HepG2 (cell line): ENCODE measurements around the gene ARFIP1. TPM values are rescaled to one million over a fixed set of nuclear protein-coding genes. Genes with fewer than 3 reads are reported as not detected.

Experiments
- ATAC-seq: fragments of 200-7000 bp; cut with Tn5 transposase; 3 replicates; pipeline ENCODE4 v1.9.1; 2020; ENCODE audit warnings: mild to moderate bottlenecking, moderate library complexity
- BruUV-seq: library from RNA; stranded (reverse); fragments of 400-500 nt; replicated peaks from 2 replicates; lab custom pipeline; 2021; lab: Mats Ljungman, UMichigan
- CTCF ChIA-PET: fragments of 300-600 bp; formaldehyde crosslinking; extraction: SDS; loops from one replicate; lab custom pipeline; 2021; ENCODE audit warnings: low total read pairs, inconsistent platforms, low intra/inter-chr PET ratio; lab: Yijun Ruan, JAX
- POLR2A ChIA-PET: fragments of 350-600 bp; sonication (Branson Sonifier 250); formaldehyde crosslinking; loops from one replicate; lab custom pipeline; 2020; ENCODE audit warnings: antibody characterized with exemption, inconsistent platforms; lab: Yijun Ruan, JAX
- DNase-seq: peaks from one replicate; pipeline ENCODE4 v3.0.0-alpha.2; 2015; ENCODE audit warnings: low spot score
- FAIRE-seq: peaks from 3 replicates; lab custom pipeline; 2011; peaks lifted over from hg19 to GRCh38; lab: Jason Lieb, UNC
- H2AFZ ChIP-seq: one replicate; pipeline ENCODE4 v1.6.1; 2011; ENCODE audit warnings: low read length, inconsistent platforms
- H3K27ac ChIP-seq: fragments of 300-600 bp; 3 replicates; pipeline ENCODE4 v1.8.0; 2011; ENCODE audit warnings: mixed run types, mild to moderate bottlenecking, mixed read lengths, low read length, inconsistent platforms; ENCODE audit not compliant: insufficient read depth; ENCODE audit errors: extremely low read length
- H3K27me3 ChIP-seq, 2 experiments: fragments of 200-600 bp in 1 of 2; 2 replicates in 1 of 2; 3 replicates in 1 of 2; pipeline versions ENCODE4 v1.6.0 to v1.8.0; 2011; ENCODE audit warnings: low read length in 2 of 2, mild to moderate bottlenecking in 2 of 2, moderate library complexity in 2 of 2, inconsistent platforms in 1 of 2; ENCODE audit not compliant: insufficient read depth in 2 of 2, control insufficient read depth in 1 of 2
- H3K36me3 ChIP-seq, 2 experiments: fragments of 200-600 bp in 1 of 2; replicated peaks in 1 of 2; 2 replicates in 1 of 2; 3 replicates in 1 of 2; pipeline versions ENCODE4 v1.5.1 to v1.8.0; 2011; ENCODE audit warnings: low read length in 2 of 2, inconsistent platforms in 1 of 2; ENCODE audit not compliant: insufficient read depth in 2 of 2, control insufficient read depth in 1 of 2
- H3K4me1 ChIP-seq: 2 replicates; pipeline ENCODE4 v1.5.1; 2012; ENCODE audit warnings: low read length, inconsistent platforms; ENCODE audit not compliant: insufficient read depth
- H3K4me2 ChIP-seq: 2 replicates; pipeline ENCODE4 v1.6.0; 2011; ENCODE audit warnings: low read depth, low read length, inconsistent platforms
- H3K4me3 ChIP-seq, 3 experiments: fragments of 200-600 bp in 1 of 3; sonication (generic), shearing (Covaris generic) in 1 of 3; replicated peaks in 1 of 3; 2 replicates each; pipeline ENCODE4 v1.5.1; 2011 to 2016; ENCODE audit warnings: low read length in 3 of 3, inconsistent platforms in 2 of 3, low read depth in 2 of 3, mild to moderate bottlenecking in 2 of 3, control low read depth in 1 of 3, mixed read lengths in 1 of 3; ENCODE audit not compliant: insufficient read depth in 1 of 3
- H3K79me2 ChIP-seq: one replicate; pipeline ENCODE4 v1.6.1; 2011; ENCODE audit warnings: low read length, inconsistent platforms; ENCODE audit not compliant: insufficient read depth
- H3K9ac ChIP-seq: 2 replicates; pipeline ENCODE4 v1.6.0; 2011; ENCODE audit warnings: mild to moderate bottlenecking, low read depth, low read length, inconsistent platforms; ENCODE audit not compliant: insufficient read depth
- H3K9me3 ChIP-seq: 2 replicates; pipeline ENCODE4 v1.5.1; 2012; ENCODE audit warnings: mild to moderate bottlenecking, low read length
- H4K20me1 ChIP-seq: 2 replicates; pipeline ENCODE4 v1.6.0; 2011; ENCODE audit warnings: inconsistent platforms, mild to moderate bottlenecking, low read length, moderate library complexity; ENCODE audit not compliant: insufficient read depth
- ATF4 ChIP-seq, 2 experiments: fragments of 450-650 bp in 1 of 2; sonication (generic) in 1 of 2; formaldehyde crosslinking; IDR thresholded peaks; 2 replicates each; pipeline versions ENCODE4 v1.5.0 to v1.8.0; 2020 to 2022; ENCODE audit warnings: mild to moderate bottlenecking in 1 of 2, missing genetic modification reagents in 1 of 2
- CERS6 ChIP-seq: sonication (generic); formaldehyde crosslinking; IDR thresholded peaks from 2 replicates; pipeline ENCODE4 v1.5.0; 2020; ENCODE audit warnings: missing genetic modification reagents
- CSRNP2 ChIP-seq: sonication (generic); formaldehyde crosslinking; conservative IDR thresholded peaks from 2 replicates; pipeline ENCODE4 v1.8.0; 2022; ENCODE audit warnings: low read depth, missing genetic modification reagents
- DNMT3B ChIP-seq: conservative IDR thresholded peaks from 2 replicates; pipeline ENCODE4 v1.6.1; 2016; ENCODE audit warnings: missing biosample characterization, control low read depth
- JUNB ChIP-seq: sonication (generic); formaldehyde crosslinking; IDR thresholded peaks from 2 replicates; pipeline ENCODE4 v1.8.0; 2022; ENCODE audit warnings: missing genetic modification reagents, mild to moderate bottlenecking, borderline replicate concordance
- NFIB ChIP-seq: sonication (generic); formaldehyde crosslinking; IDR thresholded peaks from 2 replicates; pipeline ENCODE4 v1.9.0; 2021; ENCODE audit warnings: missing genetic modification reagents, mild to moderate bottlenecking, borderline replicate concordance
- PHB2 ChIP-seq: fragments of 450-650 bp; IDR thresholded peaks from 2 replicates; pipeline ENCODE4 v1.6.1; 2018; ENCODE audit not compliant: partially characterized antibody
- PRMT3 ChIP-seq: sonication (generic); formaldehyde crosslinking; IDR thresholded peaks from 2 replicates; pipeline ENCODE4 v1.8.1; 2022; ENCODE audit warnings: low read depth, mild to moderate bottlenecking, moderate library complexity, missing genetic modification reagents, borderline replicate concordance
- PTBP1 ChIP-seq: fragments of 200-400 bp; formaldehyde crosslinking; IDR thresholded peaks from 2 replicates; pipeline ENCODE4 v1.6.1; 2018; ENCODE audit warnings: low read length, low read depth; ENCODE audit not compliant: poor library complexity, severe bottlenecking
- SETDB1 ChIP-seq: sonication (generic); formaldehyde crosslinking; IDR thresholded peaks from 2 replicates; pipeline ENCODE4 v1.5.1; 2020; ENCODE audit warnings: missing genetic modification reagents, mild to moderate bottlenecking, borderline replicate concordance
- SNAPC2 ChIP-seq: sonication (generic); formaldehyde crosslinking; IDR thresholded peaks from 2 replicates; pipeline ENCODE4 v1.8.1; 2022; ENCODE audit warnings: mild to moderate bottlenecking, missing genetic modification reagents
- TBL1XR1 ChIP-seq: fragments of 150-350 bp; IDR thresholded peaks from 2 replicates; pipeline ENCODE4 v1.6.1; 2014; ENCODE audit warnings: borderline replicate concordance, low read length; ENCODE audit not compliant: partially characterized antibody
- YEATS2 ChIP-seq: sonication (generic); formaldehyde crosslinking; IDR thresholded peaks from 2 replicates; pipeline ENCODE4 v1.4.0; 2020; ENCODE audit warnings: missing genetic modification reagents, borderline replicate concordance
- ZNF329 ChIP-seq: sonication (generic); formaldehyde crosslinking; IDR thresholded peaks from 2 replicates; pipeline ENCODE4 v1.9.0; 2021; ENCODE audit warnings: low read depth, mild to moderate bottlenecking, missing genetic modification reagents
- ZNF383 ChIP-seq: sonication (generic); formaldehyde crosslinking; IDR thresholded peaks from 2 replicates; pipeline ENCODE4 v1.4.0; 2020; ENCODE audit warnings: missing genetic modification reagents, mild to moderate bottlenecking, borderline replicate concordance
- ZNF569 ChIP-seq: sonication (generic); formaldehyde crosslinking; IDR thresholded peaks from 2 replicates; pipeline ENCODE4 v1.5.0; 2020; ENCODE audit warnings: mild to moderate bottlenecking, missing genetic modification reagents, moderate library complexity, borderline replicate concordance
- ZNF792 ChIP-seq: IDR thresholded peaks from 2 replicates; pipeline ENCODE4 v1.6.1; 2016
- ZSCAN29 ChIP-seq: sonication (generic); formaldehyde crosslinking; conservative IDR thresholded peaks from 2 replicates; pipeline ENCODE4 v1.4.0; 2020; ENCODE audit warnings: mild to moderate bottlenecking, missing genetic modification reagents
- ZSCAN9 ChIP-seq: IDR thresholded peaks from 2 replicates; pipeline ENCODE4 v1.6.1; 2016; ENCODE audit warnings: borderline replicate concordance
- WGBS: methylation state at CpG from one replicate; pipeline ENCODE4 v1.1.6; 2017; ENCODE audit warnings: low lambda C conversion rate; 5-methylcytosine and 5-hydroxymethylcytosine counted together
- in situ Hi-C: cut with HindIII; loops from 2 replicates; pipeline ENCODE4 v1.10.0; 2017; ENCODE audit warnings: low pct_unique_long_range_greater_than_20kb; ENCODE audit not compliant: extremely low pct_ligation_motif_present
- intact Hi-C: fragments of 100-400 bp; cut with micrococcal nuclease; formaldehyde crosslinking; loops from one replicate; pipeline ENCODE4 v1.10.0; 2022; ENCODE audit not compliant: unreplicated experiment
- polyA plus RNA-seq, 8 experiments: library from polyadenylated mRNA; depleted of rRNA in 3 of 8; stranded (reverse) in 7 of 8; unstranded in 1 of 8; fragments of >200 nt; fragmentation: Illumina TruSeq in 4 of 8; extraction: Trizol in 4 of 8; gene quantifications; 2 replicates each; pipeline versions ENCODE4 v1.2.1 to v1.2.3, GENCODE V29; 2011 to 2016; ENCODE audit warnings: low read depth in 4 of 8, missing spikeins in 1 of 8, mixed read lengths in 1 of 8; ENCODE audit not compliant: insufficient read depth in 1 of 8
- total RNA-seq, 5 experiments: library from RNA; depleted of rRNA; stranded (reverse); fragments of >200 nt; fragmentation: Illumina TruSeq; extraction: Trizol; gene quantifications; 2 replicates each; pipeline ENCODE4 v1.2.3, GENCODE V29; 2016; ENCODE audit warnings: low read depth in 1 of 5

Gene ARFIP1
- total and polyA plus RNA-seq, 2 of the 13 experiments (the other 11 are each of a cell fraction or from before 2014, with no cell fraction given) = 9.9 to 27.7 TPM

DNA sequence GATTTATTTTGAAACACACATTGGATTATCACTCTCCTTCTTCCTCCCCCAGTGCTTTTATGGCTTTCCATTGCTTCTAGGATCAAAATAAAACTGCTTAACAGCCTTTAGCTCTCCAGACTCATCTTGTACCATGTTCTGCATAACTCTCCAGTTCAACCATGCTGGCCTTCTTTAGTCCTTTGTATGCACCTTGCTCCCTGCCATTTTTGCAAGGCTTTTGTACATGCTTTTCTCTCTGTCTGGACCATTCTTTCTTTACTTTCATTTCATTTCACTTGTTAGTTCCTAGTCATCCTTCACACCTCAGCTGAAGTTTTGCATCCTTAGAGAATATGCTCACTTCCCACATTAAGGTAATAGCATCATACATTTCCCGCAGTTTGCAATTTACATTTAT, 6.9 kb downstream of the ARFIP1 start:
- no peak for FAIRE-seq
- no peak overlapping the region for H3K9ac ChIP-seq
- no peak overlapping the region for H3K27ac ChIP-seq
- no peak for DNase-seq
- no peaks in the 10 kb centered on the region for H3K9me3 ChIP-seq
- H4K20me1 ChIP-seq = no peaks in the 10 kb centered on the region
- in situ Hi-C loops = no loop called here
- no peak for ATAC-seq
- CTCF ChIA-PET = no interaction called here
- H3K27me3 ChIP-seq = no peaks in the 10 kb centered on the region
- H3K79me2 ChIP-seq = peaks cover 49% of the 10 kb centered on the region
- intact Hi-C loops = no loop called here
- H3K4me2 ChIP-seq = no peak overlapping the region
- H3K36me3 ChIP-seq = peaks cover 0 to 1% of the 10 kb centered on the region in 2 experiments; a peak in 1 of 5 replicates
- WGBS = 97% methylated on average over 1 of the region's 1 CpG
- no peak overlapping the region for H2AFZ ChIP-seq
- H3K4me3 ChIP-seq = no peak overlapping the region
- TF ChIP-seq ZNF329 (no peak), CERS6 (no peak), PHB2 (no peak), PRMT3 (CRISPR knock-in tag) (no peak), ZNF383 (no peak), ZNF792 (no peak), SETDB1 (no peak), TBL1XR1 (no peak), SNAPC2 (CRISPR knock-in tag) (no peak), ATF4 (CRISPR knock-in tag; IDR thresholded peaks at IDR 0.05) (no peak), CSRNP2 (CRISPR knock-in tag) (no peak), JUNB (CRISPR knock-in tag) (no peak), ZSCAN29 (no peak), DNMT3B (CRISPR knock-in tag) (no peak), NFIB (no peak), ZNF569 (CRISPR knock-in tag) (no peak), ZSCAN9 (CRISPR knock-in tag) (no peak), YEATS2 (CRISPR knock-in tag) (no peak), PTBP1 (no peak)
- H3K4me1 ChIP-seq = peaks cover 33% of the 10 kb centered on the region
- BruUV-seq = no TSS peak
- POLR2A ChIA-PET = no interaction called here
